Suprapubic skin (tissue), 4 donors: ENCODE results near the gene PPP1R12B. TPM values are rescaled to one million over a fixed set of nuclear protein-coding genes. Genes with fewer than 3 reads are reported as not detected.
"Not testable (repeated sequence)": the region's sequence is repeated elsewhere in the genome, so short reads cannot be mapped to it uniquely, and the experiment has no call there.

Experiments used
- DNase-seq, 2 donors: peaks; one replicate each; pipeline ENCODE4 v3.0.0-alpha.2; 2019; ENCODE audit warnings: low spot score in 2 of 2
- H3K27ac ChIP-seq: fragments of 200-600 bp; sonication (generic); one replicate; pipeline ENCODE4 v1.5.1; 2019
- H3K27me3 ChIP-seq: fragments of 200-600 bp; sonication (generic); one replicate; pipeline ENCODE4 v1.5.1; 2019
- H3K36me3 ChIP-seq: fragments of 200-600 bp; sonication (generic); one replicate; pipeline ENCODE4 v1.5.1; 2019
- H3K4me1 ChIP-seq: fragments of 200-600 bp; sonication (generic); one replicate; pipeline ENCODE4 v1.5.1; 2019
- H3K4me3 ChIP-seq: fragments of 200-600 bp; sonication (generic); one replicate; pipeline ENCODE4 v1.5.1; 2019; ENCODE audit warnings: mild to moderate bottlenecking
- H3K9me3 ChIP-seq: fragments of 200-600 bp; sonication (generic); one replicate; pipeline ENCODE4 v1.5.1; 2019
- CTCF ChIP-seq, 2 donors: fragments of 200-600 bp in 1 of 2; fragments of 450-650 bp in 1 of 2; sonication (generic) in 1 of 2; IDR thresholded peaks; one replicate each; pipeline ENCODE4 v1.5.1; 2016 to 2019; ENCODE audit warnings: antibody characterized with exemption in 2 of 2, mild to moderate bottlenecking in 1 of 2, moderate library complexity in 1 of 2
- EP300 ChIP-seq: sonication (generic); formaldehyde crosslinking; IDR thresholded peaks from one replicate; pipeline ENCODE4 v1.6.1; 2017; ENCODE audit warnings: antibody characterized with exemption
- POLR2A ChIP-seq, 2 donors: fragments of 450-650 bp; IDR thresholded peaks; one replicate each; pipeline ENCODE4 v1.6.1; 2017; ENCODE audit warnings: antibody characterized with exemption in 2 of 2, mild to moderate bottlenecking in 2 of 2, moderate library complexity in 2 of 2
- POLR2AphosphoS5 ChIP-seq, 3 donors: sonication (generic); formaldehyde crosslinking; IDR thresholded peaks; one replicate each; pipeline ENCODE4 v1.6.1; 2017; ENCODE audit warnings: antibody characterized with exemption in 3 of 3
- WGBS: methylation state at CpG from one replicate; pipeline ENCODE4 v1.1.5; 2018; 5-methylcytosine and 5-hydroxymethylcytosine counted together
- total RNA-seq, 4 donors: library from RNA; depleted of rRNA; stranded (reverse); fragments of >200 nt; gene quantifications; one replicate each; pipeline ENCODE4 v1.1.0, GENCODE V29; 2016

The PPP1R12B gene
- total RNA-seq, 4 donors from 2014 or later = 28.4 to 90.7 (median 30.8) TPM

DNA sequence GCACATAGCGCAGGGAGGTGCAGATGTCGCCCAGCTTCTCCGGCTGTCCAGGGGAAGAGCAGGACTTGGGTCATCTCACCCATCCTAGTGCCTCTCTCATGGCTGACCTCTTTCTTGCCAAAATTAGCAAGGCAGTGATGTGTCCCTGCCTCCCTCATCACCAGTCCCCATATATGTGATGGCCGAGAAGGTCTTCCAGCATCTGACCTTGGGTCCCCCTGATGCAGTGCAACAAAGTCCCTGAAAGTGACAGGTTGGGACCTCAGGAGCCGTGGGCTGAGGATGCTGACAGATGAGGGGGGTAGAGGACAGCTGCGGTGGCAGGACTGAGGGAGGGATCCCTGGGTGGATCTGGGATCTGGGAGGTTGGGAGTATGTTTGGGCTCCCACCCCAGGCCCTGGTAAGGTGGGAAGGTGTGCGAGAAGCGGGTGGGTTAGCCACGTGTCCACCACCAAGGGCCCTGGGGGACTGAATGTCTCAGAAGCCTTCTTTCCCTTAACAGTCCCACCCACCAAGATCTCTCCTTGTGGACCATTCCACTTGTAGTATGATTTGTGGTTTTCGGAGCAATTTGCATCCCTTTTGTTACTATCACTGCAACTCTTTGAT lies 252.0 kb downstream of the PPP1R12B start:
- H3K27ac ChIP-seq = no peak overlapping the region
- TF ChIP-seq EP300 (no peak), CTCF (IDR thresholded peaks at IDR 0.05) (no peak), POLR2A (IDR thresholded peaks at IDR 0.05) (no peak), POLR2AphosphoS5 (IDR thresholded peaks at IDR 0.05) (no peak)
- DNase-seq = no peak
- H3K4me1 ChIP-seq = no peaks in the 10 kb centered on the region
- no peaks in the 10 kb centered on the region for H3K27me3 ChIP-seq
- no peak overlapping the region for H3K4me3 ChIP-seq
- 74% methylated on average over 9 of the region's 10 CpGs for WGBS
- H3K9me3 ChIP-seq = no peaks in the 10 kb centered on the region
- peaks cover 7% of the 10 kb centered on the region for H3K36me3 ChIP-seq

DNA sequence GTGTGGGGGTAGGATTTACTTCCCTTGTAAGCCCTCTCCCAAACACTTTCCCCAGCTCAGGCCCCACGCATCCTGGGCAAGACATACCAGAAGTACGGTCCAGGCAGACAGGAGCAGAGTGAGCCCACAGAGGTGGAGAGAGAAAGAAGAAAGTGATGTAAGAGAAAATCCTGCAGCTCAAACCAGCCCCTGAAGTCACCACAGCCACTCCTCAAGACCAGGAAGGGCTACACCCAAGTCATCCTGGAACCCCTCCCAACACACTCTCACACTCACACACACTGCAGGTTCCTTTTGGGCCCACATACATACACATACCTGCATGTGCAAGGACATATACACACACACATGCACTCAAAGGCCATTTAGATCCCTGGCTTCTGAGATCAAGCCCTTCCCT lies 254.9 kb downstream of the PPP1R12B start:
- no peaks in the 10 kb centered on the region for H3K4me1 ChIP-seq
- H3K4me3 ChIP-seq = no peak overlapping the region
- TF ChIP-seq POLR2A (IDR thresholded peaks at IDR 0.05) = no peak
- no peak for TF ChIP-seq CTCF (IDR thresholded peaks at IDR 0.05)
- TF ChIP-seq POLR2AphosphoS5 (IDR thresholded peaks at IDR 0.05) = no peak
- TF ChIP-seq EP300 = no peak
- DNase-seq = no peak
- H3K36me3 ChIP-seq = peaks cover 7% of the 10 kb centered on the region
- H3K9me3 ChIP-seq = no peaks in the 10 kb centered on the region
- 90% methylated on average over 2 of the region's 2 CpGs for WGBS
- H3K27me3 ChIP-seq = no peaks in the 10 kb centered on the region
- no peak overlapping the region for H3K27ac ChIP-seq

- Histone ChIP-seq H3K9me3 (no peaks in the 10 kb centered on the region), H3K36me3 (peaks cover 7% of the 10 kb centered on the region), H3K27ac (no peak overlapping the region), H3K4me1 (no peaks in the 10 kb centered on the region), H3K27me3 (no peaks in the 10 kb centered on the region), H3K4me3 (no peak overlapping the region)
- DNase-seq = no peak
- no peak for TF ChIP-seq CTCF (IDR thresholded peaks at IDR 0.05)
- no peak for TF ChIP-seq EP300
- no peak for TF ChIP-seq POLR2A (IDR thresholded peaks at IDR 0.05)
- TF ChIP-seq POLR2AphosphoS5 (IDR thresholded peaks at IDR 0.05) = no peak
- 77% methylated on average over 5 of the region's 5 CpGs for WGBS
Measured at GRCh38 chr1:202605515-202605914, 257.0 kb downstream of the PPP1R12B start.

GRCh38 chr1:202612036-202612435 lies 263.5 kb downstream of the PPP1R12B start:
- H3K27me3 ChIP-seq, H3K9me3 ChIP-seq, H3K27ac ChIP-seq, H3K36me3 ChIP-seq, DNase-seq, H3K4me3 ChIP-seq: not testable (repeated sequence)
- peaks cover 10% of the 10 kb centered on the region for H3K4me1 ChIP-seq
- 99% methylated on average over 3 of the region's 3 CpGs for WGBS

- TF ChIP-seq CTCF (IDR thresholded peaks at IDR 0.05) (no peak), EP300 (no peak), POLR2AphosphoS5 (IDR thresholded peaks at IDR 0.05) (no peak), POLR2A (IDR thresholded peaks at IDR 0.05) (no peak)
- DNase-seq = no peak
- 90% methylated on average over 4 of the region's 4 CpGs for WGBS
- H3K36me3 ChIP-seq = no peaks in the 10 kb centered on the region
- H3K27me3 ChIP-seq = no peaks in the 10 kb centered on the region
- peaks cover 16% of the 10 kb centered on the region for H3K4me1 ChIP-seq
- no peak overlapping the region for H3K27ac ChIP-seq
- no peak overlapping the region for H3K4me3 ChIP-seq
- no peaks in the 10 kb centered on the region for H3K9me3 ChIP-seq
Measured at GRCh38 chr1:202613571-202613970, 265.1 kb downstream of the PPP1R12B start.

DNA sequence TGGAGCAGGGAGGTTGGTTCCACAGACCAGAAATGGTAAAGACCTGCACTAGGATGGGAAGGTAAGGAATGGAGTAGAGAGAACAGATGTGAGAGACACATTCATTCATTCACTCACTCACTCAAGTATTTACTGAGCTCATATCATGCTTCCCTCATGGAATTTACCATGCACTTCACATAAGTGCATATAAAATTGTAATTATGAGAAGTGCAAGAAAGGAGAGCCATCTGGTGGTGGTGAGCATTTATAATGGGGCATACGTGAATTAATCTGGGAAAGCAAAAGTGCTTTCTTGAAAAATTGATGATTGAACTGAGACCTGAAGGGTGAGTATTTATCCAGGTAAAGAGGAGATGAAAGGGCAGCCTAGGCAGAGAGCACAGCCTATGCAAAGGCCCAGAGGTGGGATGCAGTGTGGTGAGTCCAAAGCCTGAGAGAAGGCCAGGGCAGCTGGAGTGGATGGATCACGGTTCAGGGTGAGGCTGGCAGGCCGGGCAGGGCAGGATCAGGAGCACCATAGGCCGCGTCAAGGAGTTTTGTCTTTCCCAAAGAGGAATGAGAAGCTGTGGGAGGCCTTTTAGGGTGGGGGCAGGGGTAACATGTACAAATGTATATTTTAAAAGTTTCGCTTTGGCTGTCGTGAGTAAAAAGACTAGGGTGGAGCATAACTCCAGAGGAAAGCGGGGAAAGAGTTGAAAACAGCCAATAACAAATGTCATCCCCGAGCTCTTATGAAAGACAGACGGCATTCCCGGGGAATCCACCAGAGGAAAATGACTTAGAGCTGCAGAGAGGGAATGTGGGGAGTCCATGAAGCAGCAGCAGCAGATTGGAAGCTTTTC lies 266.1 kb downstream of the PPP1R12B start:
- 78% methylated on average over 11 of the region's 11 CpGs for WGBS
- H3K4me1 ChIP-seq = peaks cover 22% of the 10 kb centered on the region
- not testable (repeated sequence) for H3K4me3 ChIP-seq, H3K9me3 ChIP-seq, H3K36me3 ChIP-seq, DNase-seq, H3K27me3 ChIP-seq, H3K27ac ChIP-seq

DNA sequence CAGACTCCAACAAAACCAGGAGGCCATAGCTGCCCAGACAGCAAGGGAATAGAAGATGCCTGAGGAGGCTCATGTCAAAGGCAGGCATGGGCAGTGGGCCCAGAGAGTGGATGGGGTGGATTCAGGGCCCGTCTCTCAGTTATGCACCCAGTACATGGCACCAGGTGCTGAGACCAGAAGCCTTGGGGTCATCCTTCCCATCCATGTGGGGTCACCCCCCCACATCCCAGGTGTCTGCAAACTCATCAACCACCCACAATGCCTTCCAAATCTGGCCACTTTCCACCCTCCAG lies 266.7 kb downstream of the PPP1R12B start:
- DNase-seq, H3K27ac ChIP-seq, H3K36me3 ChIP-seq, H3K27me3 ChIP-seq, H3K4me3 ChIP-seq, H3K9me3 ChIP-seq: not testable (repeated sequence)
- 85% methylated on average over 1 of the region's 1 CpG for WGBS
- H3K4me1 ChIP-seq = peaks cover 22% of the 10 kb centered on the region
